SU-DHL-6 (cell line): ENCODE measurements around the gene DIS3L2.

Experiments used
- H2AFZ ChIP-seq: fragments of 200-600 bp; sonication (generic); 2 replicates; pipeline ENCODE4 v1.6.1; 2014; ENCODE audit warnings: low read depth, mild to moderate bottlenecking, moderate library complexity, mixed read lengths, antibody characterized with exemption, low read length; ENCODE audit not compliant: severe bottlenecking
- H3F3A ChIP-seq: fragments of 200-600 bp; shearing (Covaris generic); 2 replicates; pipeline ENCODE4 v1.6.0; 2016; ENCODE audit warnings: antibody characterized with exemption, mild to moderate bottlenecking; ENCODE audit not compliant: insufficient read depth
- H3K27ac ChIP-seq: fragments of 200-600 bp; sonication (generic); 2 replicates; pipeline ENCODE4 v1.5.1; 2016; ENCODE audit warnings: low read depth, mild to moderate bottlenecking, low read length, moderate library complexity, mixed read lengths
- H3K27me3 ChIP-seq: fragments of 200-600 bp; sonication (generic), shearing (Covaris generic); 2 replicates; pipeline ENCODE4 v1.6.0; 2014; ENCODE audit warnings: mild to moderate bottlenecking, low read length
- H3K36me3 ChIP-seq: fragments of 200-600 bp; sonication (generic); 2 replicates; pipeline ENCODE4 v1.6.1; 2014; ENCODE audit warnings: mild to moderate bottlenecking, low read length, mixed read lengths
- H3K4me2 ChIP-seq: fragments of 300-600, 200-600 bp; shearing (Covaris generic), sonication (generic); 2 replicates; pipeline ENCODE4 v1.6.0; 2014; ENCODE audit warnings: low read length, low read depth, mild to moderate bottlenecking; ENCODE audit not compliant: poor library complexity, severe bottlenecking
- H3K4me3 ChIP-seq: fragments of 200-600 bp; sonication (generic); 2 replicates; pipeline ENCODE4 v1.5.1; 2014; ENCODE audit warnings: antibody characterized with exemption, low read length, mild to moderate bottlenecking, mixed read lengths; ENCODE audit not compliant: insufficient read depth, poor library complexity, severe bottlenecking
- H3K79me2 ChIP-seq: fragments of 200-600 bp; sonication (generic); 2 replicates; pipeline ENCODE4 v1.6.1; 2014; ENCODE audit warnings: mild to moderate bottlenecking, low read length, moderate library complexity; ENCODE audit not compliant: insufficient read depth
- H3K9ac ChIP-seq: fragments of 200-600 bp; sonication (generic); 2 replicates; pipeline ENCODE4 v1.7.0; 2014; ENCODE audit warnings: mild to moderate bottlenecking, low read length
- H3K9me2 ChIP-seq: fragments of 200-600 bp; sonication (generic); replicated peaks from 2 replicates; pipeline ENCODE4 v1.6.1; 2014; ENCODE audit warnings: low read length; ENCODE audit not compliant: insufficient read depth
- H3K9me3 ChIP-seq: fragments of 200-600 bp; sonication (generic); 2 replicates; pipeline ENCODE4 v1.6.1; 2014; ENCODE audit warnings: low read length, mixed read lengths; ENCODE audit not compliant: insufficient read depth
- H4K20me1 ChIP-seq: fragments of 200-600 bp; sonication (generic); 2 replicates; pipeline ENCODE4 v1.6.1; 2014; ENCODE audit warnings: low read depth, mild to moderate bottlenecking, antibody characterized with exemption, low read length, moderate library complexity, mixed read lengths
- CTCF ChIP-seq: fragments of 200-600 bp; sonication (generic); IDR thresholded peaks from one replicate; pipeline ENCODE4 v1.5.1; 2017; ENCODE audit warnings: antibody characterized with exemption, mild to moderate bottlenecking, low read length, moderate library complexity; ENCODE audit not compliant: insufficient read depth, poor library complexity, severe bottlenecking
- EZH2phosphoT487 ChIP-seq: fragments of 200-600 bp; sonication (generic), shearing (Covaris generic); conservative IDR thresholded peaks from 2 replicates; pipeline ENCODE4 v1.6.1; 2018; ENCODE audit warnings: mild to moderate bottlenecking, antibody characterized with exemption, low read length, moderate library complexity, mixed read lengths

Gene DIS3L2

GRCh38 chr2:232308986-232309385 lies 347.5 kb downstream of the DIS3L2 start:
- H3K36me3 ChIP-seq, result peaks cover 8% of the 10 kb centered on the region
- H3K27me3 ChIP-seq, result no peaks in the 10 kb centered on the region
- no peaks in the 10 kb centered on the region for H3F3A ChIP-seq
- H3K4me2 ChIP-seq, result no peak overlapping the region
- no peak overlapping the region for H3K4me3 ChIP-seq
- H2AFZ ChIP-seq, result no peak overlapping the region
- peaks cover 16% of the 10 kb centered on the region; the same call in 1 of the 2 replicates for H3K9me3 ChIP-seq
- TF ChIP-seq CTCF (no peak), EZH2phosphoT487 (no peak)
- H3K9me2 ChIP-seq, result no peaks in the 10 kb centered on the region
- H3K27ac ChIP-seq, result no peak overlapping the region
- no peaks in the 10 kb centered on the region for H3K79me2 ChIP-seq
- H3K9ac ChIP-seq, result no peak overlapping the region
- no peaks in the 10 kb centered on the region for H4K20me1 ChIP-seq

- H2AFZ ChIP-seq, result no peak overlapping the region
- no peak overlapping the region for H3K4me3 ChIP-seq
- TF ChIP-seq CTCF, result no peak
- H4K20me1 ChIP-seq, result no peaks in the 10 kb centered on the region
- H3K27ac ChIP-seq, result no peak overlapping the region
- no peaks in the 10 kb centered on the region for H3F3A ChIP-seq
- H3K36me3 ChIP-seq, result peaks cover 8% of the 10 kb centered on the region
- no peaks in the 10 kb centered on the region for H3K79me2 ChIP-seq
- H3K9me3 ChIP-seq, result peaks cover 16% of the 10 kb centered on the region; the same call in 1 of the 2 replicates
- H3K9ac ChIP-seq, result no peak overlapping the region
- no peaks in the 10 kb centered on the region for H3K9me2 ChIP-seq
- H3K27me3 ChIP-seq, result no peaks in the 10 kb centered on the region
- no peak overlapping the region for H3K4me2 ChIP-seq
Observed at GRCh38 chr2:232309592-232309991, 348.1 kb downstream of the DIS3L2 start.

- Histone ChIP-seq H3F3A (no peaks in the 10 kb centered on the region), H3K4me3 (no peak overlapping the region), H3K9ac (no peak overlapping the region), H3K27ac (no peak overlapping the region), H3K79me2 (no peaks in the 10 kb centered on the region), H3K9me3 (peaks cover 16% of the 10 kb centered on the region; the same call in 1 of the 2 replicates), H2AFZ (no peak overlapping the region), H3K27me3 (no peaks in the 10 kb centered on the region), H3K36me3 (peaks cover 8% of the 10 kb centered on the region), H4K20me1 (no peaks in the 10 kb centered on the region), H3K4me2 (no peak overlapping the region), H3K9me2 (no peaks in the 10 kb centered on the region)
- no peak for TF ChIP-seq CTCF
- no peak for TF ChIP-seq EZH2phosphoT487
Observed at GRCh38 chr2:232310121-232310520, 348.6 kb downstream of the DIS3L2 start.
